Peyer's patch (tissue), 4 donors: ENCODE measurements around the gene RNF149. TPM values are rescaled to one million over a fixed set of nuclear protein-coding genes. Genes with fewer than 3 reads are reported as not detected.

Experiments used
- DNase-seq, 3 donors: peaks; one replicate each; pipeline ENCODE4 v3.0.0-alpha.2; 2017 to 2019
- H3K27ac ChIP-seq, 4 donors: fragments of 200-600 bp; sonication (generic); one replicate each; pipeline ENCODE4 v1.5.1; 2016 to 2019
- H3K27me3 ChIP-seq, 2 donors: fragments of 200-600 bp; sonication (generic); one replicate each; pipeline ENCODE4 v1.5.1; 2019
- H3K36me3 ChIP-seq, 3 donors: fragments of 200-600 bp; sonication (generic); one replicate each; pipeline ENCODE4 v1.5.1; 2016 to 2019
- H3K4me1 ChIP-seq, 4 donors: fragments of 200-600 bp; sonication (generic); one replicate each; pipeline ENCODE4 v1.5.1; 2016 to 2019
- H3K4me3 ChIP-seq, 4 donors: fragments of 200-600 bp; sonication (generic); 1 replicate in 3 of 4; 2 replicates in 1 of 4; pipeline ENCODE4 v1.5.1; 2016 to 2019; ENCODE audit warnings: mild to moderate bottlenecking in 1 of 4
- H3K9me3 ChIP-seq, 4 donors: fragments of 200-600 bp; sonication (generic); one replicate each; pipeline ENCODE4 v1.5.1; 2016 to 2019; ENCODE audit warnings: mild to moderate bottlenecking in 1 of 4
- POLR2A ChIP-seq, 2 donors: fragments of 450-650 bp; IDR thresholded peaks; one replicate each; pipeline ENCODE4 v1.5.1; 2017; ENCODE audit warnings: antibody characterized with exemption in 2 of 2, mild to moderate bottlenecking in 2 of 2, moderate library complexity in 2 of 2
- total RNA-seq, 4 donors: library from RNA; depleted of rRNA; stranded (reverse); fragments of >200 nt; gene quantifications; one replicate each; pipeline ENCODE4 v1.1.0, GENCODE V29; 2016
- TF ChIP-seq, protein P1 (sequence below), 6 experiments: fragments of 450-650 bp in 4 of 6; fragments of 200-600 bp in 2 of 6; sonication (generic) in 1 of 6; IDR thresholded peaks; one replicate each; pipeline ENCODE4 v1.5.1; 2017 to 2019; ENCODE audit warnings: antibody characterized with exemption in 6 of 6, mild to moderate bottlenecking in 3 of 6, moderate library complexity in 1 of 6

The RNF149 gene
- total RNA-seq, 4 donors from 2014 or later, result 61.1 to 86.2 (median 70.5) TPM

DNA sequence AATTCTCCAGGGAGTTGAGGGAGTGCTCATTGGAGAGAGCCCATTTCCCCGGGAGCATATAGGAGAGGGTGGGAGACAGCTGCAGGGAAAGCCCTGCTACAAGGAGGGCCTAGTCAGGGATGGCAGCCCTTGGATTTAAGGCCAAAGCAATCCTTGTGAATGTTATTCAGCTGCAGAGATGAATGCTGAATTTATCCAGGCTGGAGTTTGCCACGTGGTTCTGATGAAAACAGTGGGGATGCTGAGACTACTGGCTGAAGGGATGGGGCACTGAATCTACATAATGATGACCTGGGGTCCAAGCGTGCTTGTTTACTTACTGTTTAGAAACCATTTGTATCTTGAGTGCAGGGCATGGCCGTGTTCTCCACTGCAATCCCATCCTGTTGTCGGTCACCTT lies 35.6 kb upstream of the RNF149 start:
- Histone ChIP-seq H3K27me3 (no peaks in the 10 kb centered on the region), H3K4me3 (no peak overlapping the region), H3K36me3 (no peaks in the 10 kb centered on the region), H3K27ac (no peak overlapping the region), H3K9me3 (no peaks in the 10 kb centered on the region), H3K4me1 (no peaks in the 10 kb centered on the region)
- DNase-seq, result no peak
- no peak for TF ChIP-seq POLR2A (IDR thresholded peaks at IDR 0.05)
- TF ChIP-seq, protein P1, sequence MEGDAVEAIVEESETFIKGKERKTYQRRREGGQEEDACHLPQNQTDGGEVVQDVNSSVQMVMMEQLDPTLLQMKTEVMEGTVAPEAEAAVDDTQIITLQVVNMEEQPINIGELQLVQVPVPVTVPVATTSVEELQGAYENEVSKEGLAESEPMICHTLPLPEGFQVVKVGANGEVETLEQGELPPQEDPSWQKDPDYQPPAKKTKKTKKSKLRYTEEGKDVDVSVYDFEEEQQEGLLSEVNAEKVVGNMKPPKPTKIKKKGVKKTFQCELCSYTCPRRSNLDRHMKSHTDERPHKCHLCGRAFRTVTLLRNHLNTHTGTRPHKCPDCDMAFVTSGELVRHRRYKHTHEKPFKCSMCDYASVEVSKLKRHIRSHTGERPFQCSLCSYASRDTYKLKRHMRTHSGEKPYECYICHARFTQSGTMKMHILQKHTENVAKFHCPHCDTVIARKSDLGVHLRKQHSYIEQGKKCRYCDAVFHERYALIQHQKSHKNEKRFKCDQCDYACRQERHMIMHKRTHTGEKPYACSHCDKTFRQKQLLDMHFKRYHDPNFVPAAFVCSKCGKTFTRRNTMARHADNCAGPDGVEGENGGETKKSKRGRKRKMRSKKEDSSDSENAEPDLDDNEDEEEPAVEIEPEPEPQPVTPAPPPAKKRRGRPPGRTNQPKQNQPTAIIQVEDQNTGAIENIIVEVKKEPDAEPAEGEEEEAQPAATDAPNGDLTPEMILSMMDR (IDR thresholded peaks at IDR 0.05), result no peak

DNA sequence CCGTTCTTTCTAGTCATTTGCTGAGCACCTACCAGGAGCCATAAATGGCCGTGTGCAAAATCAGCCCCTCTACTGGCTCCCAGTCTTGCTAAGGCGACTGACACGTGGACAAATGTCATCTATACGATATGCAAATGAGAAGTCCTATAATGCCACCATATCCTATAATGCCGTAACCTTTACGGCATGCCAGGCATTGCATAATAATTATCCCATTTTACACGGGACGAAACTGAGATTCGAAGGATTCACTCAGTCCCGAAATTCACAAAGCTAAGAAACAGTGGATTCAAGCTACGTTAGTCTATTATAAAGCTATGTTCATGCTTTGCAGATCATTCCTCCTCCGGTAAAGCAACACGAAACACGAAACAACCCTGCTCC lies 34.1 kb upstream of the RNF149 start:
- H3K27me3 ChIP-seq, result no peaks in the 10 kb centered on the region
- no peak overlapping the region for H3K27ac ChIP-seq
- no peaks in the 10 kb centered on the region for H3K4me1 ChIP-seq
- TF ChIP-seq POLR2A (IDR thresholded peaks at IDR 0.05), result no peak
- TF ChIP-seq, protein P1 (IDR thresholded peaks at IDR 0.05), result no peak
- no peak for DNase-seq
- no peaks in the 10 kb centered on the region for H3K36me3 ChIP-seq
- H3K4me3 ChIP-seq, result no peak overlapping the region
- no peaks in the 10 kb centered on the region for H3K9me3 ChIP-seq

DNA sequence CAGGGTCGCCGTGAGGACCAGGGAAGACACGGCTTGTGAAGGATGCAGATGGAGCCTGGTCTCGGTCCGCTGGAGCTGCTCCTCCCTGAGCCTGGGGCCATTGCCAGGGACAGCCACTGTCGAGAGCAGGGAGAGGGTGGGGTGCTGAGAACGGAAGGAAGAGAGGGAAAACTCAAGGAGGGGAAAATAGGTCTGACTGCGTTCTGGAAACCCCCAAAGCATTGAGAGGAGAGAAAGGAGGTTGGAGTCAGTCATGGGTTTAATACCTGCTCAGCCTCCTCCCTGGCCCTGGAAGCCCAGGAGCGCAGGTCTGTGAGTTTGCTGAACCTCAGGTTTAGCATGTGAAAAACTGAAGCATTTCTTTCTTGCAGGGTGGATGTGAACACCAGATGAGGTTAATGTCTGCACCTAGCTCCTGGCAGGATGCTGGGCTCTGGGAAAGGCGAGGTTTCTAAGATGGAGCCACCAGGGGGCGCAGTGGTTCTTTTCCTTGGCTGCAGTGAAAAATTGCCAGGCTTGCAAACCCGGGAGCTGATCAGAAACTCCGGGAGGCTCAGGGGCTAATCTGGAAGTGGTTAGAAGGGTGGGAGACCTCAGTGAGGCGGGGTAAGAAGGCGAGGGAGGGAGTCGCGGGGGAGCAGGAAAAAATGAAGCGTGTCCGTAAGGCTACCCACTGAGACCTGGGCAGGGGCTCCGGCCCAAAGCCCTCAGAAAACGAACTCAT lies 33.6 kb upstream of the RNF149 start:
- no peaks in the 10 kb centered on the region for H3K27me3 ChIP-seq
- TF ChIP-seq POLR2A (IDR thresholded peaks at IDR 0.05), result no peak
- TF ChIP-seq, protein P1 (IDR thresholded peaks at IDR 0.05), result peak; percentile 65 to 84 (median 72)
- H3K4me1 ChIP-seq, result no peaks in the 10 kb centered on the region
- H3K4me3 ChIP-seq, result no peak overlapping the region
- no peaks in the 10 kb centered on the region for H3K9me3 ChIP-seq
- DNase-seq, result peak; percentile 60 to 88 (median 87)
- no peaks in the 10 kb centered on the region for H3K36me3 ChIP-seq
- H3K27ac ChIP-seq, result no peak overlapping the region

DNA sequence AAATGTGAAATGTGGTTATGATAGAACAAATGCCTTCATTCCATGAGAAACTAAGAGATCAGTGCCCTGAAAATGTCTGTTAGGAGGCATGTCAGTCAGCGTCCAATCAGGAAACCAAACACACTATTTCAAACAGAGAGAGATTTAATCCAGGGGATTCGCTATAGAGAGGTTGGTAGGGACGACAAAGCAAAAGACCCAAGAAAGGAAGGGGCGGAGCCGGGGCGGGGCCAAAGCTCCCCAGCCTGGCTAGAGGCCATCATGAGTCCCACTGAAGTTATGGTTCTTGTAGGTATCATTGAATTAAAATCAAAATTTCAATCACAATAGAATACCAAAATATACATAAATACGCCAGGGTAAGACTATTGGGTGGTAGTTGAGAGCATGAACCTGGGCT lies 32.9 kb upstream of the RNF149 start:
- no peak for TF ChIP-seq POLR2A (IDR thresholded peaks at IDR 0.05)
- TF ChIP-seq, protein P1 (IDR thresholded peaks at IDR 0.05), result no peak

DNA sequence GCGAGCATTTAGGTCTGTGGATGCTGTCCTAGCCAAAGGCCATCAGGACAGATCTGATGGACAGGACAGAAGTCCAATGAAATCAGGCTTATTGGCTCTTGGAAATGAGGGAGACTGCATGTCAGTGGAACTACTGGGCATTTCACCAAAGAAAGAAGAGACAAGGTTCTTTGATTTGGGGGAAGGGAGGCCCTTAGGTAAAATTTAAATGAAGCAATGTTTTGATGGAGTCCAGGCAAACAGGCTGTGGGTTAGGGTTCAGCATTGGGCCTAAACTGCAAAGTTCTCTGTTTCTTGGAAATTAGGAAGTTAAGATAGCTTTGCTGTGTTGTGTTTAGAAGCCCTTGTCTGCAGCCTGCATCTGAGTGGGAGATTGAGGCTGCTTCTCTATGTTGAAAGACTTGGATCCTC lies 31.6 kb upstream of the RNF149 start:
- Histone ChIP-seq H3K36me3 (no peaks in the 10 kb centered on the region), H3K27ac (no peak overlapping the region), H3K9me3 (no peaks in the 10 kb centered on the region), H3K4me1 (no peaks in the 10 kb centered on the region), H3K27me3 (no peaks in the 10 kb centered on the region), H3K4me3 (no peak overlapping the region)
- TF ChIP-seq, protein P1 (IDR thresholded peaks at IDR 0.05), result no peak
- no peak for TF ChIP-seq POLR2A (IDR thresholded peaks at IDR 0.05)
- no peak for DNase-seq

More for the DNA sequence above, 32.9 kb upstream of the RNF149 start:
- no peak overlapping the region for H3K4me3 ChIP-seq
- H3K36me3 ChIP-seq, result no peaks in the 10 kb centered on the region
- no peak overlapping the region for H3K27ac ChIP-seq
- no peaks in the 10 kb centered on the region for H3K4me1 ChIP-seq
- no peak for DNase-seq
- no peaks in the 10 kb centered on the region for H3K27me3 ChIP-seq
- H3K9me3 ChIP-seq, result no peaks in the 10 kb centered on the region
